Activated gamma-delta T cell (primary cell): ENCODE data around the gene PMEPA1.

Source experiments
- DNase-seq: peaks from one replicate; lab custom pipeline; 2025; lab: John Stamatoyannopoulos, UW

PMEPA1 gene

GRCh38 chr20:57693670-57694329 lies 16.0 kb downstream of the PMEPA1 start:
- no peak for DNase-seq

- no peak for DNase-seq
These were observed 16.7 kb downstream of the PMEPA1 start for GRCh38 chr20:57693002-57693582.

GRCh38 chr20:57692393-57692792 lies 17.4 kb downstream of the PMEPA1 start:
- no peak for DNase-seq

- DNase-seq, result no peak
These were observed 18.1 kb downstream of the PMEPA1 start for GRCh38 chr20:57691699-57692098.

- no peak for DNase-seq
These were observed 19.3 kb downstream of the PMEPA1 start for GRCh38 chr20:57690525-57690924.

- no peak for DNase-seq
These were observed 19.9 kb downstream of the PMEPA1 start for GRCh38 chr20:57689745-57690481.

- DNase-seq, result no peak
These were observed 21.0 kb downstream of the PMEPA1 start for GRCh38 chr20:57688864-57689263.

GRCh38 chr20:57688295-57688694 lies 21.5 kb downstream of the PMEPA1 start:
- DNase-seq, result no peak

GRCh38 chr20:57686931-57687652 lies 22.7 kb downstream of the PMEPA1 start:
- no peak for DNase-seq

GRCh38 chr20:57685146-57685758 lies 24.6 kb downstream of the PMEPA1 start:
- DNase-seq, result no peak

- no peak for DNase-seq
These were observed 25.0 kb downstream of the PMEPA1 start for GRCh38 chr20:57684808-57685140.

GRCh38 chr20:57683881-57684807 lies 25.7 kb downstream of the PMEPA1 start:
- DNase-seq, result no peak

- DNase-seq, result no peak
These were observed 26.5 kb downstream of the PMEPA1 start for GRCh38 chr20:57683287-57683686.

- no peak for DNase-seq
These were observed 27.4 kb downstream of the PMEPA1 start for GRCh38 chr20:57682184-57683101.

GRCh38 chr20:57680934-57681914 lies 28.6 kb downstream of the PMEPA1 start:
- DNase-seq, result no peak

- no peak for DNase-seq
These were observed 29.6 kb downstream of the PMEPA1 start for GRCh38 chr20:57680131-57680716.

GRCh38 chr20:57679113-57679512 lies 30.7 kb downstream of the PMEPA1 start:
- DNase-seq, result no peak

GRCh38 chr20:57678340-57678739 lies 31.5 kb downstream of the PMEPA1 start:
- no peak for DNase-seq
